CD14-positive monocyte (primary cell): ENCODE measurements around the gene NKAIN2. TPM values are rescaled to one million over a fixed set of nuclear protein-coding genes. Genes with fewer than 3 reads are reported as not detected.

Source experiments
- DNase-seq, 3 donors: peaks; one replicate each; pipeline ENCODE4 v3.0.0-alpha.2; 2011 to 2022
- H2AFZ ChIP-seq: 2 replicates; pipeline ENCODE4 v1.6.0; 2012; ENCODE audit warnings: mild to moderate bottlenecking, low read depth, low read length, inconsistent platforms; ENCODE audit not compliant: insufficient read depth, poor library complexity, severe bottlenecking
- H3K27ac ChIP-seq, 2 donors: 1 replicate in 1 of 2; 2 replicates in 1 of 2; pipeline ENCODE4 v1.5.1; 2012 to 2013; ENCODE audit warnings: low read length in 2 of 2, control low read depth in 1 of 2, inconsistent platforms in 1 of 2, low read depth in 1 of 2, mild to moderate bottlenecking in 1 of 2
- H3K27me3 ChIP-seq, 2 donors: one replicate each; pipeline versions ENCODE4 v1.6.0 to v1.6.1; 2011 to 2013; ENCODE audit warnings: low read length in 2 of 2; ENCODE audit not compliant: control insufficient read depth in 2 of 2, insufficient read depth in 2 of 2
- H3K36me3 ChIP-seq, 2 donors: replicated peaks in 1 of 2; 1 replicate in 1 of 2; 2 replicates in 1 of 2; pipeline versions ENCODE4 v1.5.1 to v1.6.1; 2012 to 2013; ENCODE audit warnings: low read length in 2 of 2, control low read depth in 1 of 2, inconsistent platforms in 1 of 2, mild to moderate bottlenecking in 1 of 2; ENCODE audit not compliant: insufficient read depth in 2 of 2, control insufficient read depth in 1 of 2
- H3K4me1 ChIP-seq, 2 donors: 1 replicate in 1 of 2; 2 replicates in 1 of 2; pipeline versions ENCODE4 v1.5.1 to v1.6.1; 2012 to 2013; ENCODE audit warnings: low read length in 2 of 2, control low read depth in 1 of 2, inconsistent platforms in 1 of 2, mild to moderate bottlenecking in 1 of 2, moderate library complexity in 1 of 2; ENCODE audit not compliant: insufficient read depth in 2 of 2, control insufficient read depth in 1 of 2
- H3K4me2 ChIP-seq: replicated peaks from 2 replicates; pipeline ENCODE3; 2012; ENCODE audit warnings: low read length, moderate library complexity, mild to moderate bottlenecking; ENCODE audit not compliant: poor library complexity, severe bottlenecking; ENCODE audit errors: extremely low read depth
- H3K4me3 ChIP-seq, 3 experiments: fragments of 200-600 bp in 1 of 3; sonication (generic) in 1 of 3; replicated peaks in 1 of 3; 1 replicate in 2 of 3; 2 replicates in 1 of 3; pipeline ENCODE4 v1.5.1; 2011 to 2013; ENCODE audit warnings: low read length in 3 of 3, mild to moderate bottlenecking in 3 of 3, control low read depth in 2 of 3, low read depth in 2 of 3, inconsistent platforms in 1 of 3, moderate library complexity in 1 of 3
- H3K79me2 ChIP-seq: 2 replicates; pipeline ENCODE4 v1.6.0; 2012; ENCODE audit warnings: mild to moderate bottlenecking, control low read depth, inconsistent platforms, low read length, moderate library complexity; ENCODE audit not compliant: insufficient read depth
- H3K9ac ChIP-seq: 2 replicates; pipeline ENCODE4 v1.6.0; 2017; ENCODE audit warnings: low read length, mild to moderate bottlenecking; ENCODE audit not compliant: insufficient read depth, poor library complexity, severe bottlenecking
- H3K9me3 ChIP-seq, 2 donors: replicated peaks in 1 of 2; 1 replicate in 1 of 2; 2 replicates in 1 of 2; pipeline versions ENCODE4 v1.5.1 to v1.6.1; 2012 to 2013; ENCODE audit warnings: low read length in 2 of 2, control low read depth in 1 of 2; ENCODE audit not compliant: control insufficient read depth in 1 of 2, insufficient read depth in 1 of 2
- H4K20me1 ChIP-seq: 2 replicates; pipeline ENCODE4 v1.6.0; 2012; ENCODE audit warnings: mild to moderate bottlenecking, low read length, control low read depth, moderate library complexity; ENCODE audit not compliant: insufficient read depth
- H3K27ac Mint-ChIP-seq, 7 donors: one replicate each; pipeline ENCODE4 v1.8.0; 2020; ENCODE audit warnings: mild to moderate bottlenecking in 7 of 7, mixed read lengths in 7 of 7, moderate library complexity in 6 of 7, inconsistent platforms in 2 of 7
- H3K27me3 Mint-ChIP-seq, 3 donors: one replicate each; pipeline ENCODE4 v1.8.0; 2021 to 2022; ENCODE audit warnings: low read depth in 3 of 3, mild to moderate bottlenecking in 3 of 3, mixed read lengths in 3 of 3, moderate library complexity in 3 of 3, inconsistent platforms in 1 of 3
- H3K36me3 Mint-ChIP-seq, 2 donors: one replicate each; pipeline ENCODE4 v1.8.0; 2020; ENCODE audit warnings: mixed read lengths in 2 of 2, inconsistent platforms in 1 of 2, mild to moderate bottlenecking in 1 of 2
- H3K4me1 Mint-ChIP-seq: one replicate; pipeline ENCODE4 v1.8.0; 2020; ENCODE audit warnings: mild to moderate bottlenecking, mixed read lengths
- H3K4me3 Mint-ChIP-seq, 2 donors: one replicate each; pipeline ENCODE4 v1.8.0; 2020; ENCODE audit warnings: mild to moderate bottlenecking in 2 of 2, mixed read lengths in 2 of 2, moderate library complexity in 1 of 2
- H3K9me3 Mint-ChIP-seq, 7 donors: one replicate each; pipeline ENCODE4 v1.8.0; 2020 to 2022; ENCODE audit warnings: mixed read lengths in 7 of 7, mild to moderate bottlenecking in 6 of 7, moderate library complexity in 6 of 7, inconsistent platforms in 2 of 7
- WGBS: methylation state at CpG from one replicate; pipeline ENCODE4 v1.1.5; 2013; ENCODE audit warnings: missing lambda C conversion rate; ENCODE audit not compliant: insufficient coverage; 5-methylcytosine and 5-hydroxymethylcytosine counted together
- intact Hi-C, 2 donors: fragments of 100-400 bp; cut with micrococcal nuclease; formaldehyde crosslinking; loops; one replicate each; pipeline versions ENCODE4 v1.15.0 to v1.15.1; 2023
- polyA plus RNA-seq, 3 donors: library from polyadenylated mRNA; depleted of rRNA in 1 of 3; unstranded in 2 of 3; stranded (reverse) in 1 of 3; fragments of 300-500 nt in 2 of 3; fragments of >200 nt in 1 of 3; fragmentation: Illumina TruSeq in 2 of 3; gene quantifications; 1 replicate in 2 of 3; 2 replicates in 1 of 3; pipeline ENCODE4 v1.2.3, GENCODE V29; 2012 to 2021
- TF ChIP-seq, protein P1 (sequence below): fragments of 200-600 bp; IDR thresholded peaks from one replicate; pipeline ENCODE4 v1.8.0; 2022; ENCODE audit warnings: antibody characterized with exemption, mild to moderate bottlenecking

The NKAIN2 gene
- polyA plus RNA-seq, 3 donors, result not detected

DNA sequence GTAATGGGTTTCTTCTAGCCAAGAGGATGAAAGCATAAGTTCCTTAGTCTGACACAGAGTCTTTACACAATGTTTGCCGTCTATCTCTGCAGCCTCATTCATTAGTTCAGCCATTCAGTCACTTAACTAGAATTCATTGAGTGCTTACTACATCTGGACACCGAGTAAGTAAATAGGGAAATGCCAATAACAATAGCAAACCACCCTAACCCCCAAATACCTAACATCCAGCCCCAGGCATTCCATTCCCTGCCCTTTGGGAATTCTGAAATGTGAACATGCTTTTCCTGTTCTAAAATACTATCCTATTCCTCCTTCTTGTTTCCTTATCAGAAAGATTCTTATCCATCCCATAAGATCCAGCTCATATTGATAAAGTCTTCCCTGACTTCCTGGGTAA, 881.0 kb downstream of the NKAIN2 start:
- Mint-ChIP-seq H3K27me3 (no peaks in the 10 kb centered on the region), H3K4me3 (no peak overlapping the region), H3K27ac (no peak overlapping the region), H3K9me3 (peaks cover 0 to 5% (median 2%) of the 10 kb centered on the region in 7 donors), H3K4me1 (no peaks in the 10 kb centered on the region), H3K36me3 (no peaks in the 10 kb centered on the region)
- intact Hi-C loops, result no loop called here
- TF ChIP-seq, protein P1, sequence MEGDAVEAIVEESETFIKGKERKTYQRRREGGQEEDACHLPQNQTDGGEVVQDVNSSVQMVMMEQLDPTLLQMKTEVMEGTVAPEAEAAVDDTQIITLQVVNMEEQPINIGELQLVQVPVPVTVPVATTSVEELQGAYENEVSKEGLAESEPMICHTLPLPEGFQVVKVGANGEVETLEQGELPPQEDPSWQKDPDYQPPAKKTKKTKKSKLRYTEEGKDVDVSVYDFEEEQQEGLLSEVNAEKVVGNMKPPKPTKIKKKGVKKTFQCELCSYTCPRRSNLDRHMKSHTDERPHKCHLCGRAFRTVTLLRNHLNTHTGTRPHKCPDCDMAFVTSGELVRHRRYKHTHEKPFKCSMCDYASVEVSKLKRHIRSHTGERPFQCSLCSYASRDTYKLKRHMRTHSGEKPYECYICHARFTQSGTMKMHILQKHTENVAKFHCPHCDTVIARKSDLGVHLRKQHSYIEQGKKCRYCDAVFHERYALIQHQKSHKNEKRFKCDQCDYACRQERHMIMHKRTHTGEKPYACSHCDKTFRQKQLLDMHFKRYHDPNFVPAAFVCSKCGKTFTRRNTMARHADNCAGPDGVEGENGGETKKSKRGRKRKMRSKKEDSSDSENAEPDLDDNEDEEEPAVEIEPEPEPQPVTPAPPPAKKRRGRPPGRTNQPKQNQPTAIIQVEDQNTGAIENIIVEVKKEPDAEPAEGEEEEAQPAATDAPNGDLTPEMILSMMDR, result no peak
- no peak for DNase-seq
- Histone ChIP-seq H3K27ac (no peak overlapping the region), H2AFZ (no peak overlapping the region), H3K4me1 (no peaks in the 10 kb centered on the region), H3K4me2 (no peak overlapping the region), H4K20me1 (no peaks in the 10 kb centered on the region), H3K36me3 (no peaks in the 10 kb centered on the region), H3K9ac (no peak overlapping the region), H3K4me3 (no peak overlapping the region), H3K79me2 (no peaks in the 10 kb centered on the region), H3K9me3 (peaks cover 1 to 5% of the 10 kb centered on the region in 2 donors), H3K27me3 (no peaks in the 10 kb centered on the region)
- 100% methylated on average over 1 of the region's 2 CpGs for WGBS

GRCh38 chr6:124688369-124688768, 884.7 kb downstream of the NKAIN2 start:
- Histone ChIP-seq H3K79me2 (no peaks in the 10 kb centered on the region), H3K4me3 (no peak overlapping the region), H4K20me1 (no peaks in the 10 kb centered on the region), H2AFZ (no peak overlapping the region), H3K4me2 (no peak overlapping the region), H3K9me3 (peaks cover 0 to 5% of the 10 kb centered on the region in 2 donors), H3K9ac (no peak overlapping the region), H3K27ac (no peak overlapping the region), H3K27me3 (no peaks in the 10 kb centered on the region), H3K36me3 (no peaks in the 10 kb centered on the region), H3K4me1 (no peaks in the 10 kb centered on the region)
- intact Hi-C loops, result no loop called here
- H3K4me3 Mint-ChIP-seq, result no peak overlapping the region
- H3K27me3 Mint-ChIP-seq, result no peaks in the 10 kb centered on the region
- no peak overlapping the region for H3K27ac Mint-ChIP-seq
- no peak for DNase-seq
- no peaks in the 10 kb centered on the region for H3K4me1 Mint-ChIP-seq
- peaks cover 0 to 6% (median 0%) of the 10 kb centered on the region in 7 donors for H3K9me3 Mint-ChIP-seq
- no peaks in the 10 kb centered on the region for H3K36me3 Mint-ChIP-seq
- TF ChIP-seq, protein P1, result no peak
